Kasumi-1 (cell line): ENCODE results near the gene MUC15.

Experiments
- DNase-seq, 2 experiments: peaks; one replicate each; lab custom pipeline; 2025; lab: John Stamatoyannopoulos, UW

MUC15 gene

DNA sequence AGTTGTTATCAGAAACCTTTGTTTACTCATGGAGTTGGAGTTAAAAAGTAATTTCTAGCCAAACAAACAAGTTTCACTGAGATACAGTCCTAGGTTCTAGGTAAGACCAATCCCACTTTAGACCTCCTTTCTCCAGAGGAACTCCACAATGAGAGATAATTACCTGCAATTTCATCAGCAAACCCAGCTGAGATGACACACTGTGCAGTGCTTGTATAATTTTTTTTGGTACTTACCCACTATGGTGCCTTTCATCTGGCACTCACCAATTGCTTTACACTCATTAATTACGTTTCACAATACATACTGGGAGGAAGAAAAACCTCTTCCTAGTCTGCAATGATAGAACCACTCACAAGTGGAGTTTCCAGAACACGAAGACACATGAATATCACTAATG is 1.8 kb upstream of the MUC15 start:
- DNase-seq = no peak

GRCh38 chr11:26572770-26573402 is 823 bp upstream of the MUC15 start:
- DNase-seq = no peak

GRCh38 chr11:26569646-26570045 is 2.4 kb downstream of the MUC15 start:
- DNase-seq = no peak

- DNase-seq = no peak
Measured at GRCh38 chr11:26558190-26558589, 13.9 kb downstream of the MUC15 start.

DNA sequence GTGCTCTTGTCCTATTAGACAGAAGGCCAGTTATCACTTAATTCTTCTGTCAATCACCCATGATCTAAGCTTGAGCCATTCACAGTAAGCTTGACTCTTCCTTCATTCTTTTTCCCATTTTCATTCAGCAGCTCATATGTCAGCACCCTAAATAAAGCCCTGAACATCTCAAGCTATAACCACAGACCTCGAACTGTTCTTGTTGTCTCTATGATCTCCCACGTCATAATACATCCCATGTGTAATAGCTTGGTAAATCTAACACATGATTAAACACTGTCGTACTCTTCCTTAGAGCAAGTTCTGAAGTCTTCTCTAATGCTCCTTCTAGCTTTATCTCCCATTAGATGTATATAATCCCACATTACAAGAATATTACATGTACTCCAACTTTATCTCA is 14.4 kb downstream of the MUC15 start:
- DNase-seq = no peak

DNA sequence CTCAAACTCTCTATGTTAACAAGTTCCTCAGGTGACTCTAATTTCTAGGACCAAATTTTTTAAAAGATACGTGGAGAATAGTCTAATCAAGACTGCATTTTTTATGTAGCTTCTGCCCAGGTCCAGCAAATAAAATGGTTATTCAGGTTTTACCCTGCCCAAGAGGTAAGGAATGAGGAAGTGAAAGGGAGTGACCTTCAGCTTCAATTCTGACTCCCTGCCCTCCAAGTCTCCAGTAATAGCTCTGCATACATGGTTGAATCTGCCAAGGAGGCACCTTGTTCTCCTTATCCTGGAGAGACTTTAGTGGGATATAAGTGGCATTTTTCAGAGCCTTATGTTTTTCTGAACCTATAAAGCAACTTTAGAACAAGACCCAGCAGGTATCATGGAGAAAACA is 15.5 kb downstream of the MUC15 start:
- DNase-seq = no peak

GRCh38 chr11:26554455-26554854 is 17.6 kb downstream of the MUC15 start:
- DNase-seq = no peak

- no peak for DNase-seq
Measured at GRCh38 chr11:26553182-26553581, 18.9 kb downstream of the MUC15 start.

DNA sequence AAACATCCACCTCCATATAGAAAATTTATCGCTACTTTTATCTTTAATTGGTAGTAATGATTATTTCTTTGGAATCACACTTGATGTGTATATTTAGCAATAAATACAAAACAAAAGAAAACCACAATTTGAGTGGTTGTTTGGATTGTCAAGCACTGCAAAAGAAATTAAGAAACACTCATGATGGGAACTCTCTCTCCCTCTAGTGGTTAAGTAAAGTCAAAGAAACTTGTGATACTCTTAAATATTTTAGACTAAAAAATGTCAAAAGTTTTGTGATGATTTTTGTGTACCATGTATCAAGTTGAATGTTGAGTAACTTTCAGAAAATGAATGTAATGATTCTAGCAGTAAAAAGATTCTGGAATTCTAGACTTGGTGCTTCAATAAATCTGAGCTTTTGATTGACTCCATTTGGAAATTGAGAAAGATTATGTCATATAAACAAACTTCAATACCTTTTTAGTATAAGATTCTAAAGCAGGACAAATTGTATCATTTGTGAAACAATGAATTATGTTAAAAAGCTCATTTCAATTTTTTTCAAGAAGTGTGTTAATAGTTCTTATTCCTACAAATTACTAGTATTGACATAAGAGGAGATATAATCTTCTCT is 20.8 kb downstream of the MUC15 start:
- DNase-seq = peak; percentile 21 to 53

DNA sequence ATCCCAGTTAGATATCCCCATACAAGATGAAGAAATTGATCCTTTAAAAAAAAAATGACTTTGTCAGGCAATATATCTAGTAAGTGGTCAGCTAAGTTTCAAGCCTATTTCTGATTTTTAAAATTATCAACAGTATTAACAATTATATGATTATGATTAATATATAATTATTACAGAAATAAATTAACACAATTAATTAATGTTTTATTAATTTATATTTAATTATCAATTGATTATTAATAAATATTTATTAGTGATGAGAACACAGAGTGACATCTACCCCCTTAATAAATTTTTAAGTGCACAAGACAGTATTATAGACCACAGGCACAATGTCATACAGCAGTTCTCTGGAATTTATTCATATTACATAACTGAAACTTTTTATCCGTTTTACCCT is 22.0 kb downstream of the MUC15 start:
- no peak for DNase-seq

DNA sequence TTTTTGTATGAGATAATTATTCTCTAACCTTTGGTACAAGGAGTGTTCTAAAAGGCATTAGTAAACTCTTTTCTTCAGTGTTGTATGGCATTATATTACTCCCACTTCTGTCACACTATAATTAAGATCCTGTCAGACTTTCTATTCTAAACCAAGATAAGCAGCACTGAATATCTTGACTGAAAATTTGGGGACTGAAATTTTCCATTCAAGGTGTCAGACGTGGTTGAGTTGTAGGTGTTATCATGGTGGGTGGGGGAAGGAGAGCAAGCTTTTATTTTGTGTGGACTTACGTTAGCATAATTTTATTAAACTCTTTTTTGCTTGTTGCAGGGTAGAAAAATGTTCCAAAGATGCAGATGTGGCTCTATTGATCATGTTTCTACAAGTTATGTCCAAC is 22.9 kb downstream of the MUC15 start:
- DNase-seq = no peak

GRCh38 chr11:26541870-26542269 is 30.2 kb downstream of the MUC15 start:
- no peak for DNase-seq

DNA sequence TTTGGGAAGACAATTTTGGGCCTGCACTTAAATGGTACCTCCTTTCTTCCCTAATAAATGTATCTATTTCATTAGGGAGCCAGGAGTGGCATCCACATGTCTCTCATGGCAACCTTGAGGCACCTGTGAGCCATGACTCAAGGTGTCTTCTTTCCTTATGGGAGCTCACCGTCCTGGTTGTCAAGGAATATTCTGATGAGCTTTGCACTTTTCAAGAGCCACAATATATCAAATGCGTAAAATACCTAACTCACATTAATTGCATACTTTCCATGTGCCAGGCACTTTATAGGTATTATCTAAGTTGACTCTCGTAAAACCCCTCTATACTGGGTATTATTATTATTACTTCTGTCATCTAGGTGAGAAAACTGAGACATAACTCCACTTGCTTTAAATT is 32.5 kb downstream of the MUC15 start:
- DNase-seq = no peak

DNA sequence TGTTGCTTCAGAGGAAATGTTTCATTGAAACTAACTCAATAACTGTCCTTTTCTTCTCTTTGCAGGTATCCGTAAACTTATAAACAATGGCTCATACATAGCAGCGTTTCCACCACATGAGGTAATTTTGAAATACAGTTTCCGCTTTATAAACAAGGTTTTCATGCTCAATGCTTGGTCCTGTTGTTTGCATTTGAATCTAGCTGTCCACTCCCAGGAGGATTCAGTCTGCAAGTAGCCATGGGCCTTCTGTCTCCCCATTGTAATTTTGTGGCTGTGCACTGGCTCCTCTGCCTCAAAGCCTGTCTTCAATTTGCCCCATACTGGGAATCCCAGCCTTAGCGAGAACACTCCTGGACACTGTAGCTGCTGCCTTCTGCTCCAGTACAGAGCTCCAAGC is 34.7 kb downstream of the MUC15 start:
- DNase-seq = no peak

- DNase-seq = no peak
Measured at GRCh38 chr11:26527685-26528084, 44.4 kb downstream of the MUC15 start.

DNA sequence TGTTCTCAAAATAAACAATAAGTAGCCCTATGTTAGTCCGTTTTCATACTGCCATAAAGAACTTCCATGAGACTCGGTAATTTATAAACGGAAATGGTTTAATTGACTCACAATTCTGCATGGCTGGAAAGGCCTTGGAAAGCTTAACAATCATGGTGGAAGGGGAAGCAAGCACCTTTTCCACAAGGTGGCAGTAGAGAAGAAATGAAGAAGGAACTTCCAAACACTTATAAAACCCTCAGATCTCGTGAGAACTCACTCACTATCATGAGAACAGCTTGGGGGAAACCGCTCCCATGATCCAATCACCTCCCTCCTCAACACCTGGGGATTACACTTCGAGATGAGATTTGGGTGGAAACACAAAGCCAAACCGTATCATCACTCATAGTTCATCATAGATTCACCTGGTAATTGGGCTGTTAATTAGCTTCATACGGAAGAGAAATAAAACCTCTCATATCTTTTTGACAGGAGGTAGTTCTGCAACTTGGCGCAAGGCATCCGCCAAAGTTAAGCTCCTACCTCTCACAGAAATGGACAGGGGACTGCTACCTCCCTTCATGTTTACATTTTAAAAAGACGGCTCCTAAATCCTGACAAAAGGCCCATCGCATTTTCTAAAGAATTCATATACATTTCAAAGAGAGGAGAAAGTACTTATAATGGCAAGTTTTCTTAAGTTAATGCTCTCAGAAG is 49.0 kb downstream of the MUC15 start:
- peak in 1 of 2 experiments; percentile 12 for DNase-seq

GRCh38 chr11:26519469-26519868 is 52.6 kb downstream of the MUC15 start:
- no peak for DNase-seq

DNA sequence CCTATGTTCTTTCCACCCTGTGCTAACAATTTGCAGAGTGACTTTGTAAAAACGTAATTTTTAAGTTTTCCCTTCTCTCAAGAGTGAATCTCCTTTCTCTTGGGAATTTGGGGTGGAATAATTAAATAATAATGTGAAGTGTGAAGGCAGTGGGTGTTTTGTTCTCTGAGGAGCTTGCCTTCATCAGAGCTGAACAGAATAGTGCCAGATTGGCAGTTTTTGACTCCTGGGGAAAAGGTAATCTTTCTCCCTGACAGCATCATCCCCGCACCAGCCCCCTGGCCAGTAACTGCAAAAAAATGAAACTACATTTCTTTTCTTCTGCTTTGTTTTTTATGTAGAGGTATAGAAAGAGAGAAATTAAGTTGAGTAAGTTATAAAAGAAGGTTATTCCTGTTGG is 59.9 kb downstream of the MUC15 start:
- DNase-seq = no peak

DNA sequence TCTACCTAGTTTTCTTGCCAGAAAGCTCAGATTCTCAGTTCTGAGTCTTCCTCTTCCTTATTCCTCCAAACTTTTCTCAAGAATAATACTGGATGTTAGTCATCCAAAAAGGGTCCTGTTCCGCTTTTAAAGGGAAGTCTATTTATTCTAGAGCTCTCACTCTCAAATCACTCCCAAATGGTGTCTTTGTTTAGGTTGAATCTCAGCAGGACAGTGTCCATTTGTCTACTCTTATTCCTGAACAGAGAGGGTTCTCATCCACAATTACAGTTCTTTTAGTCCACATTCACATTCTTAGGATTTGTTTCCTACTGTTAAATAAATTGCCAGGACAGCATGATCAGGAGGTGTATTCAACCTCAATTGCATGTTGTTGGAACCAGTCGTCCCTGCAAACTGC is 61.3 kb downstream of the MUC15 start:
- DNase-seq = no peak

- DNase-seq = no peak
Measured at GRCh38 chr11:26510164-26510563, 61.9 kb downstream of the MUC15 start.
